GM18870 (cell line): ENCODE measurements around the gene TMEM86B.
"Not testable (repeated sequence)": the region's sequence is repeated elsewhere in the genome, so short reads cannot be mapped to it uniquely, and the experiment has no call there.

Experiments used
- ATAC-seq: cut with Tn5 transposase; IDR thresholded peaks from one replicate; pipeline ENCODE4 v1.9.1; 2021; ENCODE audit warnings: moderate library complexity; ENCODE audit not compliant: unreplicated experiment

Gene TMEM86B

GRCh38 chr19:55242517-55242916 is 14.0 kb upstream of the TMEM86B start:
- no peak for ATAC-seq

GRCh38 chr19:55241935-55242464 is 13.4 kb upstream of the TMEM86B start:
- ATAC-seq, result no peak

- ATAC-seq, result no peak
Measured at GRCh38 chr19:55241143-55241934, 12.8 kb upstream of the TMEM86B start.

- no peak for ATAC-seq
Measured at GRCh38 chr19:55240713-55241020, 12.1 kb upstream of the TMEM86B start.

GRCh38 chr19:55239004-55239403 is 10.4 kb upstream of the TMEM86B start:
- ATAC-seq, result no peak

GRCh38 chr19:55238030-55238429 is 9.5 kb upstream of the TMEM86B start:
- no peak for ATAC-seq

GRCh38 chr19:55232986-55233385 is 4.4 kb upstream of the TMEM86B start:
- no peak for ATAC-seq

- ATAC-seq, result no peak
Measured at GRCh38 chr19:55232286-55232602, 3.7 kb upstream of the TMEM86B start.

- ATAC-seq, result no peak
Measured at GRCh38 chr19:55231391-55232285, 3.1 kb upstream of the TMEM86B start.

GRCh38 chr19:55230780-55231179 is 2.2 kb upstream of the TMEM86B start:
- no peak for ATAC-seq

- ATAC-seq, result no peak
Measured at GRCh38 chr19:55230329-55230728, 1.8 kb upstream of the TMEM86B start.

GRCh38 chr19:55229789-55230182 is 1.2 kb upstream of the TMEM86B start:
- ATAC-seq, result no peak

GRCh38 chr19:55229145-55229788 is 704 bp upstream of the TMEM86B start:
- no peak for ATAC-seq

GRCh38 chr19:55228015-55228391 is 560 bp downstream of the TMEM86B start:
- no peak for ATAC-seq

- no peak for ATAC-seq
Measured at GRCh38 chr19:55227241-55228014, 1.1 kb downstream of the TMEM86B start.

- no peak for ATAC-seq
Measured at GRCh38 chr19:55226788-55227187, 1.8 kb downstream of the TMEM86B start.

GRCh38 chr19:55226273-55226672 is 2.3 kb downstream of the TMEM86B start:
- no peak for ATAC-seq

GRCh38 chr19:55225415-55225958 is 3.1 kb downstream of the TMEM86B start:
- ATAC-seq, result no peak

- not testable (repeated sequence) for ATAC-seq
Measured at GRCh38 chr19:55224679-55225414, 3.7 kb downstream of the TMEM86B start.
